Endothelial cell of umbilical vein (primary cell): ENCODE measurements around the gene SLC25A34.

ENCODE experiments used
- CTCF ChIP-seq, 2 donors: IDR thresholded peaks; 1 replicate in 1 of 2; 2 replicates in 1 of 2; pipeline ENCODE4 v1.5.1; 2011; ENCODE audit warnings: low read length in 2 of 2, mild to moderate bottlenecking in 2 of 2, moderate library complexity in 2 of 2, control low read depth in 1 of 2, inconsistent platforms in 1 of 2, low read depth in 1 of 2; ENCODE audit not compliant: insufficient read depth in 1 of 2; ENCODE audit errors: extremely low read depth in 1 of 2
- MAX ChIP-seq: IDR thresholded peaks from 2 replicates; pipeline ENCODE4 v1.6.1; 2011; ENCODE audit not compliant: insufficient read depth, insufficient read length
- MYC ChIP-seq: IDR thresholded peaks from one replicate; pipeline ENCODE4 v1.6.1; 2011; ENCODE audit warnings: mild to moderate bottlenecking, low read depth, low read length
- POLR2A ChIP-seq: IDR thresholded peaks from 2 replicates; pipeline ENCODE4 v1.6.1; 2012; ENCODE audit warnings: low read depth, mild to moderate bottlenecking, control low read depth, low read length
- POLR2AphosphoS5 ChIP-seq: IDR thresholded peaks from 2 replicates; pipeline ENCODE4 v1.6.1; 2012; ENCODE audit warnings: low read depth, mild to moderate bottlenecking, control low read depth, low read length, moderate library complexity; ENCODE audit not compliant: insufficient read depth

GRCh38 chr1:15771836-15772515 is 35.9 kb downstream of the SLC25A34 start:
- TF ChIP-seq POLR2A (no peak), CTCF (IDR thresholded peaks at IDR 0.05; ENCODE audit: extremely low read depth in 1 of 2, insufficient read depth in 1 of 2, low read depth in 1 of 2, low read length in 2 of 2) (no peak), MYC (no peak), MAX (no peak), POLR2AphosphoS5 (no peak)
